HepG2 (cell line): ENCODE data around the gene ATP13A1. TPM values are rescaled to one million over a fixed set of nuclear protein-coding genes. Genes with fewer than 3 reads are reported as not detected.

Source experiments
- ATAC-seq: fragments of 200-7000 bp; cut with Tn5 transposase; 3 replicates; pipeline ENCODE4 v1.9.1; 2020; ENCODE audit warnings: mild to moderate bottlenecking, moderate library complexity
- BruUV-seq: library from RNA; stranded (reverse); fragments of 400-500 nt; replicated peaks from 2 replicates; lab custom pipeline; 2021; lab: Mats Ljungman, UMichigan
- CTCF ChIA-PET: fragments of 300-600 bp; formaldehyde crosslinking; extraction: SDS; loops from one replicate; lab custom pipeline; 2021; ENCODE audit warnings: low total read pairs, inconsistent platforms, low intra/inter-chr PET ratio; lab: Yijun Ruan, JAX
- POLR2A ChIA-PET: fragments of 350-600 bp; sonication (Branson Sonifier 250); formaldehyde crosslinking; loops from one replicate; lab custom pipeline; 2020; ENCODE audit warnings: antibody characterized with exemption, inconsistent platforms; lab: Yijun Ruan, JAX
- DNase-seq: peaks from one replicate; pipeline ENCODE4 v3.0.0-alpha.2; 2015; ENCODE audit warnings: low spot score
- FAIRE-seq: peaks from 3 replicates; lab custom pipeline; 2011; peaks lifted over from hg19 to GRCh38; lab: Jason Lieb, UNC
- H2AFZ ChIP-seq: one replicate; pipeline ENCODE4 v1.6.1; 2011; ENCODE audit warnings: low read length, inconsistent platforms
- H3K27ac ChIP-seq: fragments of 300-600 bp; 3 replicates; pipeline ENCODE4 v1.8.0; 2011; ENCODE audit warnings: mixed run types, mild to moderate bottlenecking, mixed read lengths, low read length, inconsistent platforms; ENCODE audit not compliant: insufficient read depth; ENCODE audit errors: extremely low read length
- H3K27me3 ChIP-seq, 2 experiments: fragments of 200-600 bp in 1 of 2; 2 replicates in 1 of 2; 3 replicates in 1 of 2; pipeline versions ENCODE4 v1.6.0 to v1.8.0; 2011; ENCODE audit warnings: low read length in 2 of 2, mild to moderate bottlenecking in 2 of 2, moderate library complexity in 2 of 2, inconsistent platforms in 1 of 2; ENCODE audit not compliant: insufficient read depth in 2 of 2, control insufficient read depth in 1 of 2
- H3K36me3 ChIP-seq, 2 experiments: fragments of 200-600 bp in 1 of 2; replicated peaks in 1 of 2; 2 replicates in 1 of 2; 3 replicates in 1 of 2; pipeline versions ENCODE4 v1.5.1 to v1.8.0; 2011; ENCODE audit warnings: low read length in 2 of 2, inconsistent platforms in 1 of 2; ENCODE audit not compliant: insufficient read depth in 2 of 2, control insufficient read depth in 1 of 2
- H3K4me1 ChIP-seq: 2 replicates; pipeline ENCODE4 v1.5.1; 2012; ENCODE audit warnings: low read length, inconsistent platforms; ENCODE audit not compliant: insufficient read depth
- H3K4me2 ChIP-seq: 2 replicates; pipeline ENCODE4 v1.6.0; 2011; ENCODE audit warnings: low read depth, low read length, inconsistent platforms
- H3K4me3 ChIP-seq, 3 experiments: fragments of 200-600 bp in 1 of 3; sonication (generic), shearing (Covaris generic) in 1 of 3; replicated peaks in 1 of 3; 2 replicates each; pipeline ENCODE4 v1.5.1; 2011 to 2016; ENCODE audit warnings: low read length in 3 of 3, inconsistent platforms in 2 of 3, low read depth in 2 of 3, mild to moderate bottlenecking in 2 of 3, control low read depth in 1 of 3, mixed read lengths in 1 of 3; ENCODE audit not compliant: insufficient read depth in 1 of 3
- H3K79me2 ChIP-seq: one replicate; pipeline ENCODE4 v1.6.1; 2011; ENCODE audit warnings: low read length, inconsistent platforms; ENCODE audit not compliant: insufficient read depth
- H3K9ac ChIP-seq: 2 replicates; pipeline ENCODE4 v1.6.0; 2011; ENCODE audit warnings: mild to moderate bottlenecking, low read depth, low read length, inconsistent platforms; ENCODE audit not compliant: insufficient read depth
- H3K9me3 ChIP-seq: 2 replicates; pipeline ENCODE4 v1.5.1; 2012; ENCODE audit warnings: mild to moderate bottlenecking, low read length
- H4K20me1 ChIP-seq: 2 replicates; pipeline ENCODE4 v1.6.0; 2011; ENCODE audit warnings: inconsistent platforms, mild to moderate bottlenecking, low read length, moderate library complexity; ENCODE audit not compliant: insufficient read depth
- AGO2 ChIP-seq: fragments of 200-400 bp; formaldehyde crosslinking; optimal IDR thresholded peaks from 2 replicates; pipeline ENCODE3; 2017; ENCODE audit warnings: mild to moderate bottlenecking, low read depth, low read length, moderate library complexity
- TFDP2 ChIP-seq: sonication (generic); formaldehyde crosslinking; IDR thresholded peaks from 2 replicates; pipeline ENCODE4 v1.4.0; 2020; ENCODE audit warnings: missing genetic modification reagents
- ZBTB49 ChIP-seq: sonication (generic); formaldehyde crosslinking; IDR thresholded peaks from 2 replicates; pipeline ENCODE4 v1.4.0; 2020; ENCODE audit warnings: missing genetic modification reagents, borderline replicate concordance
- WGBS: methylation state at CpG from one replicate; pipeline ENCODE4 v1.1.6; 2017; ENCODE audit warnings: low lambda C conversion rate; 5-methylcytosine and 5-hydroxymethylcytosine counted together
- in situ Hi-C: cut with HindIII; loops from 2 replicates; pipeline ENCODE4 v1.10.0; 2017; ENCODE audit warnings: low pct_unique_long_range_greater_than_20kb; ENCODE audit not compliant: extremely low pct_ligation_motif_present
- intact Hi-C: fragments of 100-400 bp; cut with micrococcal nuclease; formaldehyde crosslinking; loops from one replicate; pipeline ENCODE4 v1.10.0; 2022; ENCODE audit not compliant: unreplicated experiment
- polyA plus RNA-seq, 8 experiments: library from polyadenylated mRNA; depleted of rRNA in 3 of 8; stranded (reverse) in 7 of 8; unstranded in 1 of 8; fragments of >200 nt; fragmentation: Illumina TruSeq in 4 of 8; extraction: Trizol in 4 of 8; gene quantifications; 2 replicates each; pipeline versions ENCODE4 v1.2.1 to v1.2.3, GENCODE V29; 2011 to 2016; ENCODE audit warnings: low read depth in 4 of 8, missing spikeins in 1 of 8, mixed read lengths in 1 of 8; ENCODE audit not compliant: insufficient read depth in 1 of 8
- total RNA-seq, 5 experiments: library from RNA; depleted of rRNA; stranded (reverse); fragments of >200 nt; fragmentation: Illumina TruSeq; extraction: Trizol; gene quantifications; 2 replicates each; pipeline ENCODE4 v1.2.3, GENCODE V29; 2016; ENCODE audit warnings: low read depth in 1 of 5

Gene ATP13A1
- total and polyA plus RNA-seq, 2 of the 13 experiments (the other 11 are each of a cell fraction or from before 2014, with no cell fraction given): 23.2 to 41.7 TPM

GRCh38 chr19:19661141-19661674, 2.3 kb downstream of the ATP13A1 start:
- Histone ChIP-seq H3K9ac (peak overlapping the region; percentile 28; the same call in 1 of the 2 replicates), H2AFZ (no peak overlapping the region), H3K4me2 (peak overlapping the region; percentile 92), H3K4me3 (peak overlapping the region in 1 of 3 experiments; percentile 99; a peak in 2 of 6 replicates), H3K36me3 (peaks cover 27 to 35% of the 10 kb centered on the region in 2 experiments; a peak in 4 of 5 replicates), H3K9me3 (no peaks in the 10 kb centered on the region), H3K4me1 (peaks cover 37% of the 10 kb centered on the region), H3K27me3 (no peaks in the 10 kb centered on the region; a peak in 1 of 5 replicates), H3K27ac (no peak overlapping the region), H4K20me1 (peaks cover 20% of the 10 kb centered on the region), H3K79me2 (peaks cover 32% of the 10 kb centered on the region)
- ChIA-PET POLR2A (interaction anchor here (1.4 to 1.6 kb wide), 2 partner anchors 11 to 115 kb away, joined by 4 to 5 read pairs; no protein-coding TSS in a partner anchor), CTCF (no interaction called here)
- TF ChIP-seq AGO2 (peak; percentile 32), ZBTB49 (no peak)
- no peak for DNase-seq
- intact Hi-C loops (no loop called here), in situ Hi-C loops (no loop called here)
- FAIRE-seq: no peak
- ATAC-seq: no peak
- WGBS: 99% methylated on average over 10 of the region's 10 CpGs
- BruUV-seq: no TSS peak

- no peaks in the 10 kb centered on the region; a peak in 1 of 5 replicates for H3K27me3 ChIP-seq
- intact Hi-C loops: no loop called here
- no peak overlapping the region for H3K9ac ChIP-seq
- WGBS: 95% methylated on average over 10 of the region's 17 CpGs
- H2AFZ ChIP-seq: no peak overlapping the region
- in situ Hi-C loops: no loop called here
- no peaks in the 10 kb centered on the region for H3K9me3 ChIP-seq
- no peak for TF ChIP-seq TFDP2 (CRISPR knock-in tag)
- H3K4me3 ChIP-seq: no peak overlapping the region
- peaks cover 20% of the 10 kb centered on the region for H4K20me1 ChIP-seq
- POLR2A ChIA-PET: interaction anchor here (1.4 kb wide), 1 partner anchor 9 kb away, joined by 4 read pairs; no protein-coding TSS in a partner anchor
- CTCF ChIA-PET: no interaction called here
- H3K4me2 ChIP-seq: no peak overlapping the region
- no peak for ATAC-seq
- H3K4me1 ChIP-seq: peaks cover 30% of the 10 kb centered on the region
- no peak overlapping the region for H3K27ac ChIP-seq
- peaks cover 40 to 49% of the 10 kb centered on the region in 2 experiments for H3K36me3 ChIP-seq
- BruUV-seq: no TSS peak
- no peak for DNase-seq
- FAIRE-seq: no peak
- H3K79me2 ChIP-seq: peaks cover 32% of the 10 kb centered on the region
These were observed 3.7 kb downstream of the ATP13A1 start for GRCh38 chr19:19659646-19660245.
